GM18867 (cell line): ENCODE data around the gene ZSWIM8.

ENCODE experiments used
- ATAC-seq: cut with Tn5 transposase; IDR thresholded peaks from one replicate; pipeline ENCODE4 v1.9.1; 2021; ENCODE audit warnings: mild to moderate bottlenecking, moderate library complexity; ENCODE audit not compliant: unreplicated experiment

The ZSWIM8 gene

GRCh38 chr10:73840403-73841060 lies 55.1 kb downstream of the ZSWIM8 start:
- no peak for ATAC-seq

DNA sequence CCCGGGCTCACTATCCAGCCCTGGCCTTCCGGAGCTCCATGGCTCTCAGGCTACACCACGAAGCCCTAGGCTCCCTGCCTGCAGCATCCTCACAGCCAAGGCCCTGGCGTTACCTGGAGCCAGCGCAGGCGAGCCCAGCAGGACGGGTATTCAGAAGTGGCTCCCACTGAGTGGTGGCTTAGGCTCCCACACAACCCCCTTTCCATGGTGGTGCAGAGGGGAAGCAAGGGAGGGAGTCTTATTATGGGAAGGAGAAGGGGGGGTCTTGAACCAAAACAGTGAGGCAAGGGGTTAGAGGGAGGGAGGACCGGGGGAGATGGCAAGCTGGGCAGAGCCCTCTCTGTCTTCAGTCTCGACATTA lies 55.6 kb downstream of the ZSWIM8 start:
- no peak for ATAC-seq

DNA sequence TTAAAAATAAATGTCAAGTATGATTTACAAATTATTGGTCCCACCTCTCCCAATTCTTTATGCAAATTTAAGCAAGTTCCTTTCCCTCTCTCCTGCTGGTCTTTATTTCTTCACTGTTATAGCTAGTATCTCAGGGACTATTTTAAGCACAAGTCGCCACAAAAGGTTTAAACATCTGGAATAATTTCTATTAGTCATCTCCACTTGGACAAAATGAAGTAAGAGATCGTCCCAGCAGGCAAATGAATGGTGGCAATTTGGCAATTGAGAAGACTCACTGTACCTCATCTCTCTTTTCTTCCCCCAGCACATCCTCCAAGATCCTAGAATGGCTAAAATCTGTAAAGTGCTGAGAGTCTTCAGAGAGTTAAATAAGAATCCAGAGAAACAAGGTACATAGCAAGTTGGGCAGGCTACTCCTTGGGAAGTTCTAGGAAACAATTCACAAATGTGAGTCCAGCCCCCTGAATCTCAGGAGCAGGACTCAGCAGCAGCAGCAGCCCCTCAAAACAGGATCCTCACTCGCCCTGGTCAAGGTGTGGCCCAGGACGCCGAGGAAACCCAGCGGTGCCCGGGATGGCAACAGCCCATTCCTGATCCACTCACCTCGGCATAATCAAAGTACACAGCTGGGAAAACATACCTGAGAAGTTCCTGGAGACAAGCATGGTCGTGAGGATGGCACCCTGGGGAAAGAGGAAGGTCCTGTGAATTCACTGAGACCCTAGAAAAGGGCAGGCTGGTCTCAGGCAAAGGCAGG lies 56.3 kb downstream of the ZSWIM8 start:
- no peak for ATAC-seq

GRCh38 chr10:73842349-73842748 lies 56.9 kb downstream of the ZSWIM8 start:
- ATAC-seq, result no peak

DNA sequence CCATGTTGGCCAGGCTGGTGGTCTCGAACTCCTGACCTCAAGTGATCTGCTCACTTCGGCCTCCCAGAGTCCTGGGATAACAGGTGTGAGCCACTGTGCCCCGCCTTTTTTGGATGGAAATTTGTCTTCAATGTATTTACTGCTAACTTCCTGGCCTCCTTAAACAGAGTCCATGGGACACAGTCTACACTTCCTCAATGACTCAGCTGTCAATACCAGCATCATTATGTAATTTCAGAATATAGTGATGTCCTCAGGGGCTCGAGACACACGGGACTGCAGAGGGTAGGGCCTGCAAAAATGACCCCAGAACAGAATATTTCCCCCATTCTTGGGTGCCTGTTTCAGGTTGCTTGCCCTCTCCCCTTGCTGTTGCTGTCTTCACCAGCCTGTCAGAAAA lies 57.9 kb downstream of the ZSWIM8 start:
- ATAC-seq, result no peak

DNA sequence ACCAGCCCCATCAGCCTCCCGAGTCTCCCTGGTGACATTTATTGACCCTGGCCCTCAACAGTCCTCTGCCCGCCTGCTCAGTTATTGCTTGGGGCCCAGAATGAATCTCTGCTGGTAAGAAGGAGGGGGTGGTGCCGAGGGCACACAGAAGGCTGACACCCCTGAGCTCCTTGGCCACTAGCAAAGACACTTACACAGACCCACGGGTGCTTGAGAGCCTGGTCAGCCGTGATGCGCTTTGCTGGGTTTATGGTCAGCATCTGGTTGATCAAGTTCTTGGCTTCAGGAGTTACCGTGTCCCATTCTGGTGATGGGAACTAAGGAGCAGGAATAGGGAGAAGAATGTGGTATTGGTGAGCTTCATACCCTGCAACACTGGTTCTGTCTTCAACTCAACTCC lies 61.6 kb downstream of the ZSWIM8 start:
- ATAC-seq, result no peak

- ATAC-seq, result peak; percentile 92
Observed at GRCh38 chr10:73848821-73849489, 63.5 kb downstream of the ZSWIM8 start.

DNA sequence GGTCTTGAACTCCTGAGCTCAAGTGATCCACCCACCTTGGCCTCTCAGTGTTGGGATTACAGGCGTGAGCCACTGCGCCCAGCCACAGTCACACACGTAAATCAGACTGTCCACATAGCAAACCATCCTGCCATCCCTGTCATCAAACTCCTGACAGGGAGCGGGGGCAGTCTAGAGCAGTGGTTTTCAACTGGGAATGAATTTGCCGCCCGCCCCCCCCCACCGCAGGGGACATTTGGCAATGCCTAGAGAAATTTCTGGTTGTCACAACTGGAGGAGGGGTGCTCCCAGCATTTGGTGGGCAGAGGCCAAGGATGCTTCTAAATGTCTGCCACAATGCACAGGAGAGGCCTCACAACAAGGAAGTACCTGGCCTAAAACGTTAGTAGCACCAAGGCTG lies 64.8 kb downstream of the ZSWIM8 start:
- ATAC-seq, result no peak

GRCh38 chr10:73850863-73851461 lies 65.6 kb downstream of the ZSWIM8 start:
- ATAC-seq, result no peak
